ENCODE data around the gene PPP3R1. TPM values are rescaled to one million over a fixed set of nuclear protein-coding genes. Genes with fewer than 3 reads are reported as not detected.

The PPP3R1 gene
- total and polyA plus RNA-seq, 10 of the 15 experiments (the other 5 are each of a cell fraction or from before 2014, with no cell fraction given), result 1.5 to 61.0 (median 15.8) TPM

GRCh38 chr2:68195096-68195495, 57.2 kb downstream of the PPP3R1 start:
- ChIA-PET POLR2A (interaction anchor here (0.6 kb wide), 1 partner anchor 44 kb away, joined by 4 read pairs; no protein-coding TSS in a partner anchor), RAD21 (ENCODE audit: unreplicated experiment) (interaction anchor here (0.9 to 1.9 kb wide), 6 partner anchors 23 to 90 kb away, joined by 3 to 7 read pairs (median 4); partner anchors contain the start of gene PPP3R1), SMC1A (ENCODE audit: uncharacterized antibody, unreplicated experiment) (interaction anchor here (0.6 to 4.8 kb wide), 13 partner anchors 11 to 98 kb away, joined by 3 to 42 read pairs (median 5); partner anchors contain the start of gene PNO1), CTCF (interaction anchor here (0.6 to 9.9 kb wide), 17 partner anchors 10 to 163 kb away, joined by 3 to 103 read pairs (median 10); partner anchors contain the start of gene PPP3R1)
- no peak for DNase-seq (ENCODE audit: low read depth, low spot score)
- Histone ChIP-seq H2AFZ (ENCODE audit: control insufficient read depth, low read depth, low read length) (no peak overlapping the region), H4K20me1 (ENCODE audit: control insufficient read depth, insufficient read depth) (no peaks in the 10 kb centered on the region; the same call in 1 of the 2 replicates), H3K79me2 (ENCODE audit: control insufficient read depth, insufficient read depth, low read length) (peaks cover 55% of the 10 kb centered on the region), H3K4me1 (ENCODE audit: control insufficient read depth, insufficient read depth, low read length) (no peaks in the 10 kb centered on the region), H3K27me3 (replicated peaks in 1 of 2; ENCODE audit: control insufficient read depth in 2 of 2, insufficient read depth in 2 of 2, low read length in 1 of 2) (no peaks in the 10 kb centered on the region), H3K9me3 (replicated peaks; ENCODE audit: control insufficient read depth, insufficient read depth, low read length) (no peaks in the 10 kb centered on the region), H3K4me2 (ENCODE audit: control insufficient read depth, insufficient read depth) (no peak overlapping the region), H3K9ac (ENCODE audit: control insufficient read depth, insufficient read depth, low read length) (no peak overlapping the region), H3K4me3 (no peak overlapping the region), H3K27ac (ENCODE audit: control insufficient read depth, insufficient read depth) (no peak overlapping the region), H3K36me3 (ENCODE audit: control insufficient read depth in 2 of 2, insufficient read depth in 2 of 2, low read length in 1 of 2) (peaks cover 0 to 4% of the 10 kb centered on the region in 2 experiments; a peak in 1 of 4 replicates)
- BruUV-seq (replicated peaks), result no TSS peak
- intact Hi-C loops (cut with micrococcal nuclease; ENCODE audit: unreplicated experiment), result no loop called here
- no peak for TF ChIP-seq SUZ12 (IDR thresholded peaks at IDR 0.05; ENCODE audit: unreplicated experiment)
- no peak for ATAC-seq
- no peak for FAIRE-seq
- in situ Hi-C loops (cut with MboI), result loop anchor here (10.0 kb wide), 1 partner anchor 250 kb away; no protein-coding TSS in a partner anchor

- H3K9ac ChIP-seq (ENCODE audit: control insufficient read depth, insufficient read depth, low read length), result no peak overlapping the region
- in situ Hi-C loops (cut with MboI), result loop anchor here (10.0 kb wide), 1 partner anchor 251 kb away; no protein-coding TSS in a partner anchor
- POLR2A ChIA-PET, result no interaction called here
- RAD21 ChIA-PET (ENCODE audit: unreplicated experiment), result interaction anchor here (0.8 to 1.2 kb wide), 4 partner anchors 10 to 59 kb away, joined by 3 to 4 read pairs (median 3); partner anchors contain the start of gene PPP3R1
- no peaks in the 10 kb centered on the region for H3K4me1 ChIP-seq (ENCODE audit: control insufficient read depth, insufficient read depth, low read length)
- no peaks in the 10 kb centered on the region for H3K9me3 ChIP-seq (replicated peaks; ENCODE audit: control insufficient read depth, insufficient read depth, low read length)
- SMC1A ChIA-PET (ENCODE audit: uncharacterized antibody, unreplicated experiment), result interaction anchor here (0.9 to 4.8 kb wide), 9 partner anchors 10 to 98 kb away, joined by 3 to 42 read pairs (median 4); no protein-coding TSS in a partner anchor
- DNase-seq (ENCODE audit: low read depth, low spot score), result no peak
- ATAC-seq, result no peak
- H3K27me3 ChIP-seq (replicated peaks in 1 of 2; ENCODE audit: control insufficient read depth in 2 of 2, insufficient read depth in 2 of 2, low read length in 1 of 2), result no peaks in the 10 kb centered on the region
- WGBS (ENCODE audit: insufficient coverage, insufficient replicate concordance, low lambda C conversion rate, missing lambda C conversion rate), result 97% methylated on average over 4 of the region's 4 CpGs
- BruUV-seq (replicated peaks), result no TSS peak
- H4K20me1 ChIP-seq (ENCODE audit: control insufficient read depth, insufficient read depth), result no peaks in the 10 kb centered on the region; the same call in 1 of the 2 replicates
- H3K36me3 ChIP-seq (ENCODE audit: control insufficient read depth in 2 of 2, insufficient read depth in 2 of 2, low read length in 1 of 2), result peaks cover 0 to 4% of the 10 kb centered on the region in 2 experiments; a peak in 1 of 4 replicates
- CTCF ChIA-PET, result interaction anchor here (0.8 to 9.9 kb wide), 8 partner anchors 9 to 102 kb away, joined by 3 to 103 read pairs (median 24); partner anchors contain the start of gene PPP3R1
- no peak for FAIRE-seq
- H3K4me2 ChIP-seq (ENCODE audit: control insufficient read depth, insufficient read depth), result no peak overlapping the region
- no peak overlapping the region for H3K27ac ChIP-seq (ENCODE audit: control insufficient read depth, insufficient read depth)
- intact Hi-C loops (cut with micrococcal nuclease; ENCODE audit: unreplicated experiment), result no loop called here
- H3K4me3 ChIP-seq, result no peak overlapping the region
- no peak overlapping the region for H2AFZ ChIP-seq (ENCODE audit: control insufficient read depth, low read depth, low read length)
- peaks cover 55% of the 10 kb centered on the region for H3K79me2 ChIP-seq (ENCODE audit: control insufficient read depth, insufficient read depth, low read length)
- no peak for TF ChIP-seq HDAC6 (IDR thresholded peaks at IDR 0.05; ENCODE audit: unreplicated experiment)
- TF ChIP-seq CHD2 (IDR thresholded peaks at IDR 0.05; ENCODE audit: borderline replicate concordance, low read depth, low read length), result no peak
- TF ChIP-seq, protein P1, sequence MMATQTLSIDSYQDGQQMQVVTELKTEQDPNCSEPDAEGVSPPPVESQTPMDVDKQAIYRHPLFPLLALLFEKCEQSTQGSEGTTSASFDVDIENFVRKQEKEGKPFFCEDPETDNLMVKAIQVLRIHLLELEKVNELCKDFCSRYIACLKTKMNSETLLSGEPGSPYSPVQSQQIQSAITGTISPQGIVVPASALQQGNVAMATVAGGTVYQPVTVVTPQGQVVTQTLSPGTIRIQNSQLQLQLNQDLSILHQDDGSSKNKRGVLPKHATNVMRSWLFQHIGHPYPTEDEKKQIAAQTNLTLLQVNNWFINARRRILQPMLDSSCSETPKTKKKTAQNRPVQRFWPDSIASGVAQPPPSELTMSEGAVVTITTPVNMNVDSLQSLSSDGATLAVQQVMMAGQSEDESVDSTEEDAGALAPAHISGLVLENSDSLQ (IDR thresholded peaks at IDR 0.05), result no peak
- TF ChIP-seq ZBED1 (IDR thresholded peaks at IDR 0.05; ENCODE audit: borderline replicate concordance), result no peak
- no peak for TF ChIP-seq WRNIP1 (IDR thresholded peaks at IDR 0.05; ENCODE audit: borderline replicate concordance, low read depth, low read length)
- no peak for TF ChIP-seq MYC (IDR thresholded peaks at IDR 0.05; ENCODE audit: insufficient read depth, insufficient read length, insufficient replicate concordance, low read length, severe bottlenecking)
- TF ChIP-seq BHLHE40 (IDR thresholded peaks at IDR 0.05; ENCODE audit: borderline replicate concordance in 1 of 2, low read depth in 2 of 2, low read length in 1 of 2), result no peak
- no peak for TF ChIP-seq RAD21 (IDR thresholded peaks at IDR 0.05; ENCODE audit: insufficient read depth, low read depth, low read length)
- TF ChIP-seq FOXM1 (IDR thresholded peaks at IDR 0.05; ENCODE audit: low read depth, low read length), result no peak
- TF ChIP-seq CREM (IDR thresholded peaks at IDR 0.05; ENCODE audit: low read depth), result no peak
These were observed 58.5 kb downstream of the PPP3R1 start for GRCh38 chr2:68193787-68194372.

All from GM12878 (cell line).